Measurements from ENCODE around the gene NCMAP. TPM values are rescaled to one million over a fixed set of nuclear protein-coding genes. Genes with fewer than 3 reads are reported as not detected.

The NCMAP gene
- total RNA-seq, 2 donors from 2014 or later, result 0.16 to 0.18 TPM

DNA sequence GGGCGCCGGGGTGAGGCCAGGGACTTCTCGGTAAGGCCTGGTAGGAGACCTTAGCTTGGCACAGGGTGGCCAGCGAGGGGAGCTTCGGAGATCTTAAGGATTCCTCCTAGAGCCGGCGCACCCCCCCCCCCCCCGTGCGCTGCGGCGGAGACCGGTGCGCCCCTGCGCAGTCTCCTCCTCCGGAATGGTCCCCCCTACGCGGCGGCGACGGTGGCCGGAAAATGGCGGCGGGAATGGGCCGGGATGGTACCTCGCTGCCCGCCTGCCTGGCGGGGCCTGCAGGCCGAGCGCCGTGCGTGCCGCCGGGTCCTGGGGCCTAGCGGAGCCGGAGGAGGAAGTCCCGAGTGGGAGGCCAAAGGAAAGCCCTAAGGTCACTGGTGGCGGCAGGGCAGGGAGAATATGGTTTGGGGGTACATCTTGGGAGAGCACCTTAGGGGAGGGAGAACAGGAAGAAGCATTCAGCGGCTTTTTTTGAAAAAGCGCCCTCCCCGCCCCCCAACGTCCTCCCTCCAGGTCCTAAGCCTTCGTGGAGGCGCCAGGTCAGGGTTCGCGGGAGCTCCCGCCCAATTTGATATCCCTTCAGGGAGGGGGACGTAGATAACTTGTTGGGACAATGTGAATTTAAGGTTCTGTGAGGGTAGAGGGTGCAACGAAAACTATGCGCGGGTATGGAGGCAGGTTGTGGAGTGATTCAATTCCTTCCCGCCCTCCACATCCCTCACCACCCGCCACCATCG lies 87.6 kb downstream of the NCMAP start:
- DNase-seq (no peak), ATAC-seq (peak; percentile 22 to 40)
- intact Hi-C loops (cut with DNase I), result no loop called here

DNA sequence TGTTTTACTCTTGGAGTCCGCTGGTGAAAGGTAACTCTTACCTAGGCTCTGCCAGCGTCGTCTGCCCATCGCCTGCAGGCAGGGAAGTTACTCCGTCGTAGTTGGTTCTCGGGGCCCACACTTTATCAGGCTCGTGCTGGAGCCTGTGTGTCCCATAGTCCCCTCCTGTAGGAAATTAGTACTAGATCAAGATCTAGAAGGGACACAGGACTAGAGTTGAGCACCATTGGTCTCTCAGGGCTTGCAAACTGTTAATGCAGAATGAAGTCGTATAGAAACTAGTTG lies 88.2 kb downstream of the NCMAP start:
- ATAC-seq, result no peak
- intact Hi-C loops (cut with DNase I), result no loop called here
- DNase-seq, result no peak

DNA sequence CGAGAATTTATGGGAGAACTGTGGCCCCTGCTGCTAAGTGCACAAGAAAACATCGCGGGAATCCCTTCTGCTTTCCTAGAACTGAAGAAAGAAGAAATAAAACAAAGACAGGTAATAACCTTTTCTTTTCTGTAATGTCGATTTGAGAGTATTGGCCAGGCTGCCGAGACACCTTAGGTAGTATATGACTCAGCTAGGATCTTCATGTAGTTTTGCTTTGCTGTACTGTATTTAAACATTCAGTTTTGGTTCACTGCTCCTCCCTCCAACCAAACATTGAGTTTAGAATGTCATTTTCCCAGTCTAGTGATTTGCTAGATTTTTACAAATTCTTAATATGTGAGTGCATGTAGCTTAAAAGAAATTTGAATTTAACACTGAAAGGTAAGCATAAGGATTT lies 93.0 kb downstream of the NCMAP start:
- no peak for ATAC-seq
- intact Hi-C loops (cut with DNase I), result no loop called here

DNA sequence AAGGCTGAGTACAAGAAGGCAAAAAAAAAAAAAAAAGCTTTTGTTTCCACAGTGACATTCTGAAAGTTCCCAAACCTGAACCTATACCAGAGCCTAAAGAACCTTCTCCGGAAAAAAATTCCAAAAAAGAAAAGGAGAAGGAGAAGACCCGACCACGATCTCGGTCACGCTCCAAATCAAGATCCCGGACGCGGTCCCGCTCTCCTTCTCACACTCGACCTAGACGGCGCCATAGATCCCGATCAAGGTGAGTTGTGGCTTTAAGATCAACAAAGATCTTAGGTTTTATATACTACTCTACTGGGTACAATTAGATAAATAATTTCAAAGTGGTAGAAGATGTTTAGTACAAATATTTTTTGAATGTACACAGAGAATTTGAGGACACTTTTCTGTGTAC lies 96.5 kb downstream of the NCMAP start:
- ATAC-seq (no peak), DNase-seq (no peak)
- intact Hi-C loops (cut with DNase I), result no loop called here

More for the DNA sequence above, 93.0 kb downstream of the NCMAP start:
- no peak for DNase-seq

DNA sequence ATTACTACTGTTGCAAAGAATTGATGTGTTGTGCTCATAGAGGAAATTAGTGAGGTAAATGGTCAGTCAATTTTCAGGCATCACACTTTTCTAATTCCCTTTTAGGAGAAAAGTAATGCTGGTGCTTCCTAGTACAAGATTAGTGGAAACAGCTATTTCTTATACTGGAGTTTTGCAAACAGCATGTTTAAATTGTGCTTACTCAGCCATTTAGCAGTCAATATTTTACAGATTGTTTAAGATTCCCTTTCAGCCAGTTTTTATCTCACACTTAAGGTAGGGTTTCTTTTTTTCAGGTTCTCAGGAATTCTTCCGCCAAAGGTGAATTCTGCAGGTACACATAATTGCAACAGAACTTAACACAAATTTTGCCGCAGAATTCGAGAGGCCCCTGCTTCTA lies 98.1 kb downstream of the NCMAP start:
- intact Hi-C loops (cut with DNase I), result no loop called here
- DNase-seq (no peak), ATAC-seq (no peak)

DNA sequence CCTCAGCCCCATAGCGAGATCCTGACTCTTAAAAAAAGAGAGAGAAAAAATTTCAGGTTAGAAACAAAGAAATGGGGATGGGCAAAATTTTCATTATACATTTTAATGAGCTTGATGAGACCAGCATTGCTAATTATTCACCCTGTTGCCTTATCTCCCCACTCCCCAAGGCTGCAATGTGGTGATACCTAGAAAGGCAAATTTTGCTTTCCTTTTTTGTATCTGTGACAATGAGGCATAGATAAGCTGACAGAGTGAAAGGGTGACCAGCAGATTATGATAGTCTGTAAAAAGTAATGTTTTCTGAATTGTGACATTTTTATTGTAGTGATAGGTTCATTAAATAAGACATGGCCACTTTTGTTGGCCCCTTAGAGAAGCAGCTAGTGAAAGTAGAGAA lies 100.2 kb downstream of the NCMAP start:
- ATAC-seq (no peak), DNase-seq (no peak)
- intact Hi-C loops (cut with DNase I), result no loop called here

DNA sequence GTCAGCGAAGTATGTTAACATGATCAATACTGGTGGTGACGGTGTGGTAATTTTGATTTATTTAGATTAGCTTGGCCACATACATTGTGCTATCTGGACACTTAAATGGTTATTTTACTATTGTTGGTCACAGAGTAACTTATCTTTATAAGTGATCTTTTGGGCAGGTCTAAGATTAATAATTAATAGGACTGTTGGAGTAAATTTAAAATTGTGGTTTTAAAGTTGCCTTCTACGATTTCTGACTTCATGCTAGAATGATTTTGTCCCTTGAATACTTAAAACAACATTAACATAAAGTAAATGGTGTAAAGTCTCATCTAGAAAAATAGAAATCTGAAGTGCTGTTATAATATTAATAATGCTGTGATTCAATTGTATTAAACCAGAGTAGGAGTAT lies 101.9 kb downstream of the NCMAP start:
- ATAC-seq, result no peak
- no peak for DNase-seq
- intact Hi-C loops (cut with DNase I), result no loop called here

Other genes with a start within 250 kb of the NCMAP start
- under 1 TPM in 1 of 2 donors, not detected in 1; 0.26 TPM for gene GRHL3, start 236.7 kb upstream of the NCMAP start, total RNA-seq
- gene STPG1, start 142.3 kb upstream of the NCMAP start, total RNA-seq, result 1 to 10 TPM; 4.6 to 6.6 TPM
- 10 to 100 TPM; 20.4 to 26.2 TPM for gene NIPAL3, start 140.3 kb upstream of the NCMAP start, total RNA-seq
- 1 to 10 TPM; 5.8 to 6.1 TPM for gene RCAN3, start 53.3 kb upstream of the NCMAP start, total RNA-seq
- gene SRRM1, start 87.2 kb downstream of the NCMAP start, total RNA-seq, result 10 to 100 TPM; 60.4 to 89.9 TPM
- gene CLIC4, start 189.4 kb downstream of the NCMAP start, total RNA-seq, result 100 to 1,000 TPM; 164 to 263 TPM